HepG2 (cell line): ENCODE data around the gene SH3D19.

ENCODE experiments used
- ATF7 ChIP-seq, 2 experiments: fragments of 450-650 bp in 1 of 2; sonication (generic) in 1 of 2; formaldehyde crosslinking in 1 of 2; IDR thresholded peaks; 2 replicates each; pipeline versions ENCODE4 v1.4.0 to v1.6.1; 2016 to 2020; ENCODE audit warnings: antibody characterized with exemption in 1 of 2, mild to moderate bottlenecking in 1 of 2, missing genetic modification reagents in 1 of 2
- BRF2 ChIP-seq: sonication (generic); formaldehyde crosslinking; IDR thresholded peaks from 2 replicates; pipeline ENCODE4 v1.8.1; 2022; ENCODE audit warnings: mild to moderate bottlenecking, missing genetic modification reagents
- ESRRA ChIP-seq: sonication (generic); formaldehyde crosslinking; IDR thresholded peaks from 2 replicates; pipeline ENCODE4 v1.5.1; 2020; ENCODE audit warnings: mild to moderate bottlenecking, low read depth, missing genetic modification reagents
- KDM1A ChIP-seq: IDR thresholded peaks from 2 replicates; pipeline ENCODE4 v1.6.1; 2016; ENCODE audit warnings: missing compliant biosample characterization
- NBN ChIP-seq: fragments of 450-650 bp; conservative IDR thresholded peaks from 2 replicates; pipeline ENCODE4 v1.6.1; 2017
- NR2F6 ChIP-seq, 2 experiments: IDR thresholded peaks; 2 replicates each; pipeline ENCODE4 v1.6.1; 2016; ENCODE audit warnings: antibody characterized with exemption in 1 of 2, mild to moderate bottlenecking in 1 of 2
- RFX5 ChIP-seq: IDR thresholded peaks from 2 replicates; pipeline ENCODE4 v1.6.1; 2011; ENCODE audit warnings: low read depth, low read length, improper control_type of control experiment
- ZBTB21 ChIP-seq: sonication (generic); formaldehyde crosslinking; IDR thresholded peaks from 2 replicates; pipeline ENCODE4 v1.4.0; 2020; ENCODE audit warnings: missing genetic modification reagents
- ZNF350 ChIP-seq: sonication (generic); formaldehyde crosslinking; IDR thresholded peaks from 2 replicates; pipeline ENCODE4 v1.4.0; 2020; ENCODE audit warnings: mild to moderate bottlenecking, low read depth, missing genetic modification reagents, borderline replicate concordance
- TF ChIP-seq, protein P1 (sequence below): sonication (generic); formaldehyde crosslinking; IDR thresholded peaks from 2 replicates; pipeline ENCODE4 v1.4.0; 2020; ENCODE audit warnings: missing genetic modification reagents
- TF ChIP-seq, protein P2 (sequence below): sonication (generic); formaldehyde crosslinking; IDR thresholded peaks from 2 replicates; pipeline ENCODE4 v1.5.0; 2020; ENCODE audit warnings: mild to moderate bottlenecking, missing genetic modification reagents, moderate library complexity

DNA sequence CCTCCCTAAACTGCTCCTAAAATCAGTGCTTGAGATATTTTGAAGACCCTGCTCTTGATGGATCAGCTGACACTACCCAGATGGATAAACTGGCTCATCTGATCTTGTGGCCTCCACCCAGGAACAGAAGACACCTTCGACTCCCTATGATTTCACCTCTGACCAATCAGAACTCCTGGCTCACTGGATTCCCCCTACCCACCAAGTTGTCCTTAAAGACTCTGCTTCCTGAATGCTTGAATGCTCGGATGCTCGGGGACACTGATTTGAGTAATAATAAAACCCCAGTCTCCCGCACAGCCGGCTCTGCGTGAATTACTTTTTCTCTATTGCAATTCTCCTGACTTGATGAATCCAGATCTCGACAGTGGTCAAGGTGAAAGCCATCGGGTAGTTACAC lies 237.9 kb downstream of the SH3D19 start:
- TF ChIP-seq ATF7 (IDR thresholded peaks at IDR 0.05): no peak
- no peak for TF ChIP-seq ATF7 (CRISPR knock-in tag; IDR thresholded peaks at IDR 0.05)
- no peak for TF ChIP-seq ESRRA (CRISPR knock-in tag)
- no peak for TF ChIP-seq BRF2 (CRISPR knock-in tag)
- TF ChIP-seq, protein P1, sequence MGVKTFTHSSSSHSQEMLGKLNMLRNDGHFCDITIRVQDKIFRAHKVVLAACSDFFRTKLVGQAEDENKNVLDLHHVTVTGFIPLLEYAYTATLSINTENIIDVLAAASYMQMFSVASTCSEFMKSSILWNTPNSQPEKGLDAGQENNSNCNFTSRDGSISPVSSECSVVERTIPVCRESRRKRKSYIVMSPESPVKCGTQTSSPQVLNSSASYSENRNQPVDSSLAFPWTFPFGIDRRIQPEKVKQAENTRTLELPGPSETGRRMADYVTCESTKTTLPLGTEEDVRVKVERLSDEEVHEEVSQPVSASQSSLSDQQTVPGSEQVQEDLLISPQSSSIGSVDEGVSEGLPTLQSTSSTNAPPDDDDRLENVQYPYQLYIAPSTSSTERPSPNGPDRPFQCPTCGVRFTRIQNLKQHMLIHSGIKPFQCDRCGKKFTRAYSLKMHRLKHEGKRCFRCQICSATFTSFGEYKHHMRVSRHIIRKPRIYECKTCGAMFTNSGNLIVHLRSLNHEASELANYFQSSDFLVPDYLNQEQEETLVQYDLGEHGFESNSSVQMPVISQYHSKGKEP: no peak
- TF ChIP-seq, protein P2, sequence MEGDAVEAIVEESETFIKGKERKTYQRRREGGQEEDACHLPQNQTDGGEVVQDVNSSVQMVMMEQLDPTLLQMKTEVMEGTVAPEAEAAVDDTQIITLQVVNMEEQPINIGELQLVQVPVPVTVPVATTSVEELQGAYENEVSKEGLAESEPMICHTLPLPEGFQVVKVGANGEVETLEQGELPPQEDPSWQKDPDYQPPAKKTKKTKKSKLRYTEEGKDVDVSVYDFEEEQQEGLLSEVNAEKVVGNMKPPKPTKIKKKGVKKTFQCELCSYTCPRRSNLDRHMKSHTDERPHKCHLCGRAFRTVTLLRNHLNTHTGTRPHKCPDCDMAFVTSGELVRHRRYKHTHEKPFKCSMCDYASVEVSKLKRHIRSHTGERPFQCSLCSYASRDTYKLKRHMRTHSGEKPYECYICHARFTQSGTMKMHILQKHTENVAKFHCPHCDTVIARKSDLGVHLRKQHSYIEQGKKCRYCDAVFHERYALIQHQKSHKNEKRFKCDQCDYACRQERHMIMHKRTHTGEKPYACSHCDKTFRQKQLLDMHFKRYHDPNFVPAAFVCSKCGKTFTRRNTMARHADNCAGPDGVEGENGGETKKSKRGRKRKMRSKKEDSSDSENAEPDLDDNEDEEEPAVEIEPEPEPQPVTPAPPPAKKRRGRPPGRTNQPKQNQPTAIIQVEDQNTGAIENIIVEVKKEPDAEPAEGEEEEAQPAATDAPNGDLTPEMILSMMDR (CRISPR knock-in tag): no peak
- no peak for TF ChIP-seq ZNF350 (CRISPR knock-in tag)
- no peak for TF ChIP-seq NR2F6 (IDR thresholded peaks at IDR 0.05)
- no peak for TF ChIP-seq NR2F6 (CRISPR knock-in tag; IDR thresholded peaks at IDR 0.05)
- TF ChIP-seq NBN: no peak
- TF ChIP-seq KDM1A (CRISPR knock-in tag): no peak
- TF ChIP-seq ZBTB21 (CRISPR knock-in tag): no peak
- no peak for TF ChIP-seq RFX5
